HEK293T (cell line): Measurements from ENCODE around the gene TCF19.

Experiments used
- ARNT ChIP-seq: fragments of 450-650 bp; IDR thresholded peaks from 2 replicates; pipeline ENCODE4 v1.6.1; 2017; ENCODE audit warnings: mild to moderate bottlenecking
- CTBP1 ChIP-seq: fragments of 450-650 bp; IDR thresholded peaks from 2 replicates; pipeline ENCODE4 v1.6.1; 2016; ENCODE audit warnings: borderline replicate concordance
- FOXA1 ChIP-seq: fragments of 450-650 bp; IDR thresholded peaks from 2 replicates; pipeline ENCODE4 v1.6.1; 2016; ENCODE audit warnings: mild to moderate bottlenecking
- SUZ12 ChIP-seq: fragments of 450-650 bp; IDR thresholded peaks from 2 replicates; pipeline ENCODE4 v1.6.1; 2016; ENCODE audit warnings: mild to moderate bottlenecking
- TARDBP ChIP-seq: fragments of 450-650 bp; IDR thresholded peaks from 2 replicates; pipeline ENCODE4 v1.6.1; 2016

GRCh38 chr6:31170987-31171671 is 12.7 kb downstream of the TCF19 start:
- no peak for TF ChIP-seq ARNT
- TF ChIP-seq FOXA1: no peak
- TF ChIP-seq CTBP1: no peak
- no peak for TF ChIP-seq TARDBP
- no peak for TF ChIP-seq SUZ12
